H1 (cell line): ENCODE results near the gene CNIH4. TPM values are rescaled to one million over a fixed set of nuclear protein-coding genes. Genes with fewer than 3 reads are reported as not detected.

Experiments used
- JUN ChIP-seq: IDR thresholded peaks from 2 replicates; pipeline ENCODE4 v1.6.1; 2011; ENCODE audit warnings: low read depth, mild to moderate bottlenecking, improper control_type of control experiment, low read length
- KDM4A ChIP-seq: IDR thresholded peaks from one replicate; pipeline ENCODE4 v1.7.1; 2012; ENCODE audit warnings: low read depth, mild to moderate bottlenecking, moderate library complexity, low read length, inconsistent platforms; ENCODE audit not compliant: severe bottlenecking
- RNF2 ChIP-seq: fragments of 200-900, 300-1000 bp; sonication (generic); IDR thresholded peaks from 2 replicates; pipeline ENCODE4 v1.7.1; 2016; ENCODE audit warnings: borderline replicate concordance, low read depth, mild to moderate bottlenecking, antibody characterized with exemption, low read length; ENCODE audit not compliant: poor library complexity, severe bottlenecking; ENCODE audit errors: missing control alignments
- TBP ChIP-seq: IDR thresholded peaks from 2 replicates; pipeline ENCODE4 v1.6.1; 2011; ENCODE audit warnings: low read depth, low read length, improper control_type of control experiment
- polyA plus RNA-seq, 7 experiments: library from polyadenylated mRNA; depleted of rRNA in 3 of 7; stranded (reverse) in 5 of 7; unstranded in 2 of 7; fragments of >200 nt in 5 of 7; fragments of 200-250 nt in 2 of 7; gene quantifications; 1 replicate in 5 of 7; 2 replicates in 1 of 7; 4 replicates in 1 of 7; pipeline versions ENCODE4 v1.2.1 to v1.2.3, GENCODE V29; 2011 to 2013; ENCODE audit warnings: missing spikeins in 2 of 7, mixed read lengths in 2 of 7
- total RNA-seq: library from RNA; stranded (reverse); fragmentation: NEBNext Ultra II Directional; extraction: Animal tissue kit (Norgen Biotek cat#: 25700); gene quantifications from 2 replicates; pipeline ENCODE4 v1.2.1, GENCODE V29; 2021

The CNIH4 gene
- total and polyA plus RNA-seq, 2 of the 8 experiments (the other 6 are each of a cell fraction or from before 2014, with no cell fraction given) = 76.2 to 151 TPM

- TF ChIP-seq TBP (no peak), JUN (no peak), RNF2 (no peak), KDM4A (no peak)
These were observed 51.1 kb downstream of the CNIH4 start (continued) for GRCh38 chr1:224407571-224408293.
